ENCODE results near the gene PPP1R13B. TPM values are rescaled to one million over a fixed set of nuclear protein-coding genes. Genes with fewer than 3 reads are reported as not detected.

PPP1R13B gene
- total RNA-seq, 1 donor, result 7.3 TPM

DNA sequence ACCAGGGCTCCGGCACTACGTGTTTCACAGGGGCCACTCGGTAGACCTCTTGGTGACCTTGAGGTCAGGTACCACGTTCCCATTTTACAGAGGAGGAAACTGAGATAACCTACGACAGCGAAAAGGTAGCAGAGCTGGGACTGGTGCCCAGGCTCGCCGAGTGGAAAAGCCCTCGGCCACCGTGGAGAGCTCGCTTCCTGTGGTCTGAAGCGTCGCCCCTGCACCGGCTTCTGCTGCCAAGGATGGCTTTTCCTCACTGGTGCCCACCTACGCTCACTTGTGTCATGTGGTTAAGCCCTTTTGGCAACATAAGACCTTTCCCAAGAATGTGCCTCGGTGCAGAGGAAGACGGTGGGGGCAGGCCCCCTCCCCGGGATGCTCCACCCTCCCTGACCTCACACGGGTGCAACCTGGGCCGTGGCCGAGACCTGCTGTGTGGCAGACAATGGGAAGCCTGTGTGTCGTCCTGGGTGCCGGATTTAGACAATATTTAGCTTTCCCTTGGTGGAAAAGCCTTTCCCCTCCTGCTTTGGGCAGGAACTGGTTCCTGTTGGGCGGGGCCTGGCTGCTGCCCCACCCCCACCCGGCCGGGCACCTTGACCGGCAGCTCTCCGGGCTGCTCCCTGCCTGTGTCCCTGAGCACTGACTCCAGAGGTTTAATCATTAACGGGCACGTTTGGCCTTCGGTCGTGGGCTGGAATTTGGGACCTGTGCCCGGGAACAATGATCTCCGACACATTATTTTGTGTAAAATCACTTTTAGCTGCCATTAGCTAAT lies 32.4 kb upstream of the PPP1R13B start:
- TF ChIP-seq, protein P1, sequence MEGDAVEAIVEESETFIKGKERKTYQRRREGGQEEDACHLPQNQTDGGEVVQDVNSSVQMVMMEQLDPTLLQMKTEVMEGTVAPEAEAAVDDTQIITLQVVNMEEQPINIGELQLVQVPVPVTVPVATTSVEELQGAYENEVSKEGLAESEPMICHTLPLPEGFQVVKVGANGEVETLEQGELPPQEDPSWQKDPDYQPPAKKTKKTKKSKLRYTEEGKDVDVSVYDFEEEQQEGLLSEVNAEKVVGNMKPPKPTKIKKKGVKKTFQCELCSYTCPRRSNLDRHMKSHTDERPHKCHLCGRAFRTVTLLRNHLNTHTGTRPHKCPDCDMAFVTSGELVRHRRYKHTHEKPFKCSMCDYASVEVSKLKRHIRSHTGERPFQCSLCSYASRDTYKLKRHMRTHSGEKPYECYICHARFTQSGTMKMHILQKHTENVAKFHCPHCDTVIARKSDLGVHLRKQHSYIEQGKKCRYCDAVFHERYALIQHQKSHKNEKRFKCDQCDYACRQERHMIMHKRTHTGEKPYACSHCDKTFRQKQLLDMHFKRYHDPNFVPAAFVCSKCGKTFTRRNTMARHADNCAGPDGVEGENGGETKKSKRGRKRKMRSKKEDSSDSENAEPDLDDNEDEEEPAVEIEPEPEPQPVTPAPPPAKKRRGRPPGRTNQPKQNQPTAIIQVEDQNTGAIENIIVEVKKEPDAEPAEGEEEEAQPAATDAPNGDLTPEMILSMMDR (IDR thresholded peaks at IDR 0.05; ENCODE audit: insufficient read depth, low read depth, low read length), result no peak
- H3K4me3 ChIP-seq (ENCODE audit: low read depth, low read length), result no peak overlapping the region
- no peak for DNase-seq (ENCODE audit: low read depth)

DNA sequence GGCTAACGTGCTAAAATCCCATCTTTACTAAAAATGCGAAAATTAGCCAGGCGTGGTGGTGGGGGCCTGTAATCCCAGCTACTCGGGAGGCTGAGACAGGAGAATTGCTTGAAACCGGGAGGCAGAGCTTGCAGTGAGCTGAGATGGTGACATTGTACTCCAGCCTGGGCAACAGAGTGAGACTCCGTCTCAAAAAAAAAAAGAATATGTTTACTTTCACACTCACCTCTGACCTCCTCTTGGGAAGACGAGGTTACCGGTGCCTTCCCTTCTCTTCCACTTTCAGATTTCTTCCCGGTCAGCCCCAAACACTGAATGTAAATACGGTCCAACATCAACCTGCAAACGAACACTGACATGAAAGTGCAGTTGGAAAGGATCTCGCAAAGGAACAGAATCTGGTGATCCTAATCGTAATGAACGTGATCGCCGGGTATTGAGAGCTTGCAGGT lies 31.8 kb upstream of the PPP1R13B start:
- H3K4me3 ChIP-seq (ENCODE audit: low read depth, low read length), result no peak overlapping the region
- TF ChIP-seq, protein P1 (IDR thresholded peaks at IDR 0.05; ENCODE audit: insufficient read depth, low read depth, low read length), result no peak
- no peak for DNase-seq (ENCODE audit: low read depth)

DNA sequence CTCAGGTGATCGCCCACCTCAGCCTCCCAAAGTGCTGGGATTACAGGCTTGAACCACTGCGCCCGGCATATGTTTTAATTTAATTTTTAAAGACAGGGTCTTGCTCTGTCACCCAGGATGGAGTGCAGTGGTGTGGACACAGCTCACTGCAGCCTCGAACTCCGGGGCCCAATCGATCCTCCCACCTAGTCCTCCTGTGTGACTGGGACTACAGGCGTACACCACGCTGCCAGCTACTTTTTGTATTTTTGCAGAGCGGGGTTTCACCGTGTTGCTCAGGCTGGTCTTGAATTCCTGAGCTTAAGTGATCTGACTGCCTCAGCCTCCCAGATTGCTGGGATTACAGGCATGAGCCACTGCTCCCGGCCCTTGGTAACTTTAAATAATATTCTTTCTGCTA lies 30.8 kb upstream of the PPP1R13B start:
- TF ChIP-seq, protein P1 (IDR thresholded peaks at IDR 0.05; ENCODE audit: insufficient read depth, low read depth, low read length), result no peak
- DNase-seq (ENCODE audit: low read depth), result no peak
- no peak overlapping the region for H3K4me3 ChIP-seq (ENCODE audit: low read depth, low read length)

DNA sequence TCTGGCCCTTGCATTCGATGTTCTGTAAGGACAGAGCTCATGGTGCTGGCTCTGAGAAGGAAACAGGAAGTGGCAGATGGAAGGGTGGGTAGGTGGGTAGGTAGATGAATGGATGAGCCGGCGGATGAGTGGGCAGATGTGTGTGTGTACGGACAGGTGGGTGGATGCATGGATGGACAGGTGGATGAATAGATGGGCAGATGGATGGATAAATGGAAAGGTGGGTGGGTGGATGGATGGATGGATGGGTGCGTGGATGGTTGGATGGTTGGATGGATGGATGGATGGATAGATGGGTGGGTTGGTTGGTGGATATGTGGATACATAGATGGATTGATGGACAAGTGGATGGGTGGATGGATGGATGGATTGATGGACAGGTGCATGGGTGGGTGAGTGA lies 27.6 kb upstream of the PPP1R13B start:
- H3K4me3 ChIP-seq (ENCODE audit: low read depth, low read length), result no peak overlapping the region
- TF ChIP-seq, protein P1 (IDR thresholded peaks at IDR 0.05; ENCODE audit: insufficient read depth, low read depth, low read length), result no peak
- DNase-seq (ENCODE audit: low read depth), result no peak

DNA sequence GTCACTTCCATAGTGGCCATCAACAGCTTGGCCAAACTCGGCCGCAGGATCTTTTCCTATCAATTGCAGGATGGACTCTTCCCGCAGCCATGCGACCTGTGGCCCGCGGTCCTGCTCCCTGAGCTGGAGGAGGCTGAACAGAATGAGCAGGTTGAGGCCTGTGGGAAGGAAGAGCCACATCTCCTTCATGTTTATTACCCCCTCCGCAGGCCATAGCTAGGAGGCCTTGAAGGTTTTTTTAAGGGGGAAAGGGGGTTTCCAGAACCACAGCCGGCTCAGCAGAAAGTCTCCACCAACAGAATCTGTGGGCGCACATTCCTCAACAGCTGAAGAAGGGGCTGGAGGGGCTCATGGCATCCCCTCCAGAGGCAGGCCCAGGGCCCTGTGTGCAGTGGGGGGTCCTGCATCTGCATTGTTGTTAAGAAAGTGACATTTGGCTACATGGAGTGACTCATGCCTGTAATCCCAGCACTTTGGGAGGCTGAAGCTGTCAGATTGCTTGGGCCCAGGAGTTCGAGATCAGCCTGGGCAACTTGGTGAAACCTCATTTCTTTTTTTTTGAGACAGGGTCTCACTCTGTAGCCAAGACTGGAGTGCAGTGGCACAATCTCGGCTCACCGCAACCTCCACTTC lies 25.2 kb upstream of the PPP1R13B start:
- TF ChIP-seq, protein P1 (IDR thresholded peaks at IDR 0.05; ENCODE audit: insufficient read depth, low read depth, low read length), result no peak
- DNase-seq (ENCODE audit: low read depth), result no peak
- no peak overlapping the region for H3K4me3 ChIP-seq (ENCODE audit: low read depth, low read length)

DNA sequence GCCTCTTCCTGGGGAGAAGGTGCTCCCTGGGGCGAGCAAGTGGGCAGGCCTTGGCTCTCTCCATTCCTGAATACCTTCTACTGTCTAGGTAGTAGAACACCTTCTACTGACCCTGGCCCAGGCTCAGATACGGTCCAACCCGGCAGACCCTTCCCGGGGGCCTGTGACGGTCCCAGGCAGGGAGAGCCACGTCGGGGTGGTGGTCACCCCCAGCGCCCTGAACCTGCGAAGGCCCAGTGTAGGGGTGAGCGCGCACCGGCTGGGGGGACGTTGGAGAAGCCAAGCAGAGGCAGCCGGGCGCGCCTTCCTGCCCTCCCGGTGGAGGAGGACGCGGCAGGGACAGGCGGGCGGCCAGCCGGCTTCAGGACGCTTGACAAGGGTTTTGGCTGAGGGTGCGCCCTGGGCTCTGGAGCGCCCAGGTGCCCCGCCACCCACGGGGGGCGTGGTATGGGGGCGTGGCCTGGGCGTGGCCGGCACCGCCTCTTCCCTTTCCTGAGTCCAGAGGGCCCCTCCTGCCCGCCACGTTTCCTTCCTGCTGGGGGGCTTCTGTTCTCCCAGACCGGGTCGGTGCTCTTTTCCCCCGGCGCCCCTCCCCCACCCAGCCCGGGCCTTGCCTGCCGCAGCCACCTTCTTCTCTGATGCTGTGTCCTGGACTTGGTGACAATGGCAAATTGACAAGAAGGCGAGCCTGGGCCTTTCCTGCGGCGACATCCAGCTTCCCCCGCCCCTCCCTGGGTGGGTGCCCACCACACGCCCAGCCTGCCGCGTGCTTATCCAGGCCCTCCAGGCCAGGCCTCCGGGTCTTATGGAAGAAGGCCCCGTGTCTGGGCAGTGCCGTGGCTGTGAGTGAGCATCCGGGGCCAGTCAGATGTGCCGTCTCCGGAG lies 24.5 kb upstream of the PPP1R13B start:
- TF ChIP-seq, protein P1 (IDR thresholded peaks at IDR 0.05; ENCODE audit: insufficient read depth, low read depth, low read length), result no peak
- DNase-seq (ENCODE audit: low read depth), result no peak
- H3K4me3 ChIP-seq (ENCODE audit: low read depth, low read length), result peak overlapping the region; percentile 9
